Vagina (tissue), 2 donors: ENCODE measurements around the gene ANKFN1. TPM values are rescaled to one million over a fixed set of nuclear protein-coding genes. Genes with fewer than 3 reads are reported as not detected.

Experiments used
- DNase-seq, 2 donors: peaks; one replicate each; pipeline ENCODE4 v3.0.0-alpha.2; 2017; ENCODE audit errors: extremely low spot score in 2 of 2
- H3K27ac ChIP-seq: fragments of 200-600 bp; sonication (generic); one replicate; pipeline ENCODE4 v1.5.1; 2019
- H3K27me3 ChIP-seq: fragments of 200-600 bp; sonication (generic); one replicate; pipeline ENCODE4 v1.5.1; 2019
- H3K36me3 ChIP-seq, 2 donors: fragments of 200-600 bp; sonication (generic); one replicate each; pipeline ENCODE4 v1.5.1; 2017 to 2019
- H3K4me1 ChIP-seq: fragments of 200-600 bp; sonication (generic); one replicate; pipeline ENCODE4 v1.5.1; 2019
- H3K4me3 ChIP-seq, 2 donors: fragments of 200-600 bp; sonication (generic); 1 replicate in 1 of 2; 2 replicates in 1 of 2; pipeline ENCODE4 v1.5.1; 2016 to 2019
- H3K9me3 ChIP-seq: fragments of 200-600 bp; sonication (generic); one replicate; pipeline ENCODE4 v1.5.1; 2019
- POLR2A ChIP-seq, 2 donors: fragments of 450-650 bp; IDR thresholded peaks; one replicate each; pipeline ENCODE4 v1.6.1; 2017; ENCODE audit warnings: antibody characterized with exemption in 2 of 2, mild to moderate bottlenecking in 2 of 2, moderate library complexity in 2 of 2
- POLR2AphosphoS5 ChIP-seq, 2 donors: sonication (generic); formaldehyde crosslinking; IDR thresholded peaks; one replicate each; pipeline ENCODE4 v1.9.0; 2017; ENCODE audit warnings: antibody characterized with exemption in 2 of 2, mild to moderate bottlenecking in 2 of 2, low read depth in 1 of 2; ENCODE audit not compliant: insufficient read depth in 1 of 2
- intact Hi-C: fragments of 100-400 bp; cut with DNase I; formaldehyde crosslinking; loops from one replicate; pipeline ENCODE4 v1.15.1; 2023
- total RNA-seq: library from RNA; depleted of rRNA; stranded (reverse); fragments of >200 nt; gene quantifications from one replicate; pipeline ENCODE4 v1.2.3, GENCODE V29; 2016
- TF ChIP-seq, protein P1 (sequence below), 3 experiments: fragments of 450-650 bp in 2 of 3; fragments of 200-600 bp in 1 of 3; sonication (generic) in 1 of 3; IDR thresholded peaks; one replicate each; pipeline ENCODE4 v1.5.1; 2017 to 2019; ENCODE audit warnings: antibody characterized with exemption in 3 of 3, mild to moderate bottlenecking in 2 of 3, moderate library complexity in 2 of 3

The ANKFN1 gene
- total RNA-seq, 1 donor from 2014 or later: 3.4 TPM

DNA sequence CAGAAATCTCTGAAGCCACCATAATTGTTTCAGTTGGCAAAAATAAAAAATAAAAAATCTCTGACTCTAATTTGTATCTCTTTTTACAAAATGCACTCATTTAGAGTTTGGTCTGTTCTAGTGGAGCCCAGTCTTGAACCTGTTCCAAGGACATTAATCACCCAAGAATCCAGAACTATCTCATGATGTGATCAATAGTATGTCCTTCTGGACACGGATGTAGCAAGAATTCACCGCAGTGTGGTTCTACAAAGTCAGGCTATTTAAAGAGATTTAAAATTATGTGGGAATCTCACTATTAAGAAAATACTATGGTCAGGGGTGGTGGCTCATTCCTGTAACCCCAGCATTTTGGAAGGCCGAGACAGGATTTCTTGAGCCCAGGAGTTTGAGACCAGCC lies 21.8 kb upstream of the ANKFN1 start:
- Histone ChIP-seq H3K4me3 (no peak overlapping the region), H3K4me1 (no peaks in the 10 kb centered on the region), H3K36me3 (no peaks in the 10 kb centered on the region), H3K27ac (no peak overlapping the region), H3K9me3 (no peaks in the 10 kb centered on the region), H3K27me3 (no peaks in the 10 kb centered on the region)
- no peak for DNase-seq
- intact Hi-C loops: no loop called here
- TF ChIP-seq, protein P1, sequence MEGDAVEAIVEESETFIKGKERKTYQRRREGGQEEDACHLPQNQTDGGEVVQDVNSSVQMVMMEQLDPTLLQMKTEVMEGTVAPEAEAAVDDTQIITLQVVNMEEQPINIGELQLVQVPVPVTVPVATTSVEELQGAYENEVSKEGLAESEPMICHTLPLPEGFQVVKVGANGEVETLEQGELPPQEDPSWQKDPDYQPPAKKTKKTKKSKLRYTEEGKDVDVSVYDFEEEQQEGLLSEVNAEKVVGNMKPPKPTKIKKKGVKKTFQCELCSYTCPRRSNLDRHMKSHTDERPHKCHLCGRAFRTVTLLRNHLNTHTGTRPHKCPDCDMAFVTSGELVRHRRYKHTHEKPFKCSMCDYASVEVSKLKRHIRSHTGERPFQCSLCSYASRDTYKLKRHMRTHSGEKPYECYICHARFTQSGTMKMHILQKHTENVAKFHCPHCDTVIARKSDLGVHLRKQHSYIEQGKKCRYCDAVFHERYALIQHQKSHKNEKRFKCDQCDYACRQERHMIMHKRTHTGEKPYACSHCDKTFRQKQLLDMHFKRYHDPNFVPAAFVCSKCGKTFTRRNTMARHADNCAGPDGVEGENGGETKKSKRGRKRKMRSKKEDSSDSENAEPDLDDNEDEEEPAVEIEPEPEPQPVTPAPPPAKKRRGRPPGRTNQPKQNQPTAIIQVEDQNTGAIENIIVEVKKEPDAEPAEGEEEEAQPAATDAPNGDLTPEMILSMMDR (IDR thresholded peaks at IDR 0.05): no peak
- no peak for TF ChIP-seq POLR2AphosphoS5 (IDR thresholded peaks at IDR 0.05; ENCODE audit: insufficient read depth in 1 of 2, low read depth in 1 of 2)
- no peak for TF ChIP-seq POLR2A (IDR thresholded peaks at IDR 0.05)

DNA sequence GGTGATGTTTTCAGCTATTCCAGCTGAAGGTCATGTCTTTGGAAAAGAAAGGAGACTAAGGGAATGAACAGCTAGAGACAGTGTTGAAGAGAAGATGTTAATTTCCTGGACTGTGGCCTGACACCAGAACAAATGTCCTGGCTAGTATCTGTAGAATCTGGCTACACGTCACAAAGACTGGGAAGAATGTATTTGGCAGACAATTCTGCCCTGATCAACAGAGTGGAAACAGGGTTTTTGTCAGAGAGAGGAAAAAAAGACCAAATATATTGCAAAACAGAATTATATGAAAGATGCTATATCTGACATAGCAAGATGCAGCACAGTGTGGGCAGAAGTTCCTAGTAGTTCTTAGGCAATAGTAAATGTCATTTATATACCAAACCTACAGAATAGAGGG lies 17.0 kb upstream of the ANKFN1 start:
- TF ChIP-seq POLR2AphosphoS5 (IDR thresholded peaks at IDR 0.05; ENCODE audit: insufficient read depth in 1 of 2, low read depth in 1 of 2) (no peak), POLR2A (IDR thresholded peaks at IDR 0.05) (no peak)
- TF ChIP-seq, protein P1 (IDR thresholded peaks at IDR 0.05): no peak
- no peaks in the 10 kb centered on the region for H3K27me3 ChIP-seq
- intact Hi-C loops: no loop called here
- no peaks in the 10 kb centered on the region for H3K9me3 ChIP-seq
- no peaks in the 10 kb centered on the region for H3K36me3 ChIP-seq
- no peak overlapping the region for H3K4me3 ChIP-seq
- no peak for DNase-seq
- no peak overlapping the region for H3K27ac ChIP-seq
- H3K4me1 ChIP-seq: no peaks in the 10 kb centered on the region

GRCh38 chr17:56141046-56141839 lies 12.0 kb upstream of the ANKFN1 start:
- H3K36me3 ChIP-seq: no peaks in the 10 kb centered on the region
- no peaks in the 10 kb centered on the region for H3K27me3 ChIP-seq
- no peak overlapping the region for H3K27ac ChIP-seq
- H3K4me1 ChIP-seq: peaks cover 8% of the 10 kb centered on the region
- TF ChIP-seq, protein P1 (IDR thresholded peaks at IDR 0.05): no peak
- TF ChIP-seq POLR2AphosphoS5 (IDR thresholded peaks at IDR 0.05; ENCODE audit: insufficient read depth in 1 of 2, low read depth in 1 of 2) (no peak), POLR2A (IDR thresholded peaks at IDR 0.05) (no peak)
- intact Hi-C loops: no loop called here
- no peak overlapping the region for H3K4me3 ChIP-seq
- DNase-seq: no peak
- no peaks in the 10 kb centered on the region for H3K9me3 ChIP-seq

DNA sequence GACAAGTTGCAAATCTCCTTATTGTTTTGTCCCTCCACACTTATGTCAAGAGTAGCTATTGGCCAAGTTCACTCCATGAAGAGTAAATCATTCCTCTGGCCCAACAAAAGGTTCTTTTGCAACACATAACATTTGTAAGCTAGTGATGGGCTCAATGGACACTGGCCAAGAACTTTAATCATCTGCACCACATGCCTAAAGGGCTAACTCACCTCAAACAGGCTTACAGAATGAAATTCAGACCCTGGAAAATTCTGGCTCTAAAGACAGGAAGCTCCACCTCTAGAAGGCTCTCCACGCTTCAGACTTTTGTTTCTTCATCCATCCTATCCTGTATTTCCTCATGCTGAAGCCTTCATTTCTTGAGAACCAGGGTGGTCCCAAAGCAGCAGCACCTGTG lies 10.9 kb upstream of the ANKFN1 start:
- TF ChIP-seq POLR2AphosphoS5 (IDR thresholded peaks at IDR 0.05; ENCODE audit: insufficient read depth in 1 of 2, low read depth in 1 of 2): no peak
- TF ChIP-seq, protein P1 (IDR thresholded peaks at IDR 0.05): no peak
- no peak for TF ChIP-seq POLR2A (IDR thresholded peaks at IDR 0.05)
- Histone ChIP-seq H3K9me3 (no peaks in the 10 kb centered on the region), H3K27me3 (no peaks in the 10 kb centered on the region), H3K4me3 (no peak overlapping the region), H3K4me1 (peaks cover 8% of the 10 kb centered on the region), H3K36me3 (no peaks in the 10 kb centered on the region), H3K27ac (no peak overlapping the region)
- peak in 1 of 2 donors; percentile 92 for DNase-seq
- intact Hi-C loops: loop anchor here (1.0 kb wide), 1 partner anchor 31 kb away; no protein-coding TSS in a partner anchor

GRCh38 chr17:56142781-56143180 lies 10.5 kb upstream of the ANKFN1 start:
- H3K4me1 ChIP-seq: peaks cover 8% of the 10 kb centered on the region
- no peak for DNase-seq
- intact Hi-C loops: loop anchor here (1.0 kb wide), 1 partner anchor 31 kb away; no protein-coding TSS in a partner anchor
- TF ChIP-seq, protein P1 (IDR thresholded peaks at IDR 0.05): no peak
- no peak for TF ChIP-seq POLR2AphosphoS5 (IDR thresholded peaks at IDR 0.05; ENCODE audit: insufficient read depth in 1 of 2, low read depth in 1 of 2)
- TF ChIP-seq POLR2A (IDR thresholded peaks at IDR 0.05): no peak
- no peaks in the 10 kb centered on the region for H3K36me3 ChIP-seq
- no peaks in the 10 kb centered on the region for H3K9me3 ChIP-seq
- H3K27ac ChIP-seq: no peak overlapping the region
- no peaks in the 10 kb centered on the region for H3K27me3 ChIP-seq
- H3K4me3 ChIP-seq: no peak overlapping the region
